GM21423 (cell line): ENCODE measurements around the gene CMTM7.

ENCODE experiments used
- ATAC-seq: cut with Tn5 transposase; IDR thresholded peaks from one replicate; pipeline ENCODE4 v1.9.1; 2021; ENCODE audit warnings: mild to moderate bottlenecking, moderate library complexity; ENCODE audit not compliant: unreplicated experiment

The CMTM7 gene

DNA sequence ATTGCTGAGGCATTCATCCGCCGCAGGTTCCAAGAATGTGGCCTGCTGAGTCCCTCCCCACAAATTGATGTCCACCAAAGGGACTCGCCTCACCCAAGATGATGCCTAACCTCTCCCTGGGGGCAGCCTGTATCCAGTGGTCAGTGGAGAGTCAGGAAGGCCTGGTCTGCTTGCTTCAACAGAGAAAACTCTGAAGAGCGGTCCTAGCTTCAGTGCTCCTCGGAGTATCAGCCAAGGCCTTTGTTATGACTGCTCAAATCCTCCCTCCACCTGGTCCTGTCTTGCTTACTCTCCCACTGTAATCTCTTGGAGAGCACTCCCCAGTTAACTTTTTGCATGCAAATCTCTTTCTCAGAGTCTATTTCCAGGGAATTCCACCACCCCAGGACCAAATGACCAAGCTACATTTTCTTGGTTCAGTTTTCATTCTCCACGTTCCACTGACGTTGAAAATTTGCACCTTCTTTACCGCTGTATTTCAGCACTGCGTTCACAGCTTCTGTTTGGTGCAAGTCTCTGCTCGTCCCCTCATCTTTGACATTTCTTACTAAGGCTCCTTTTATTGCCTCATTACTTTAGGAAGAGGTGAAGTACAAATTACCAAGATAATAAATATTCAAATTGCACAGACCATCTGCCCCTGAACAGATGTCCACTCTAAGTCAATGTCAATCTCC is 22.3 kb downstream of the CMTM7 start:
- ATAC-seq = no peak

DNA sequence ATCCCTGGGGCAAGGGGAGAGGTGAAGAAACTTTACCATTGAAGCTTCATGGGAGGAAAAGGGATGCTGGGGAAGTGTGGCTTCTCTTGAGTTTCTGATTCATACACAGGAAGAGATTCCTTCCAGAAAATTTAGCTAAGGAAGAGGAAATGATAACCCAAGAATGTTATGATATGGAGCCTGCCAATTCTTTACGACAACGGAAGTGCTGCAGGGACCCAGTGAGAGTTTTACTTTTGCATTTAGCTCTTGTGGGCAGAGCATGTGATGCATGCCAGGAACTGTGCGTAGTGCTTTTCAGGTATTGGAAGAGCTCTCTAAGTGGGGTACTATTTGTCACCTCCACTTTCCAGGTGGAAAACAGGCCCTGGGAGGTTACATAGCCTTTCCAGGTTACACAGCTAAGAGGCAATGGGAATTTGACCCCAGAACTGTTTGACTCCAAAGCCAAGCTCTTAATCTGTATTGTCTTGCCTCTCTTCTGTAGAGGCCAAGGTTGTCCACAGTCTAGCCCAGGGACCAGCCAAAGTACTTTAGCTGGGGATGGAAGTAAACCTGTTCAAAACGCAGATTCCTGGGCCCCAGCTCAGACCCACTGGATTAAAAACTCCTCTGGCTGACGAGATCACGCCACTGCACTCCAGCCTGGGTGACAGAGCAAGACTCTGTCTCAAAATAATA is 23.0 kb downstream of the CMTM7 start:
- peak; percentile 53 for ATAC-seq

DNA sequence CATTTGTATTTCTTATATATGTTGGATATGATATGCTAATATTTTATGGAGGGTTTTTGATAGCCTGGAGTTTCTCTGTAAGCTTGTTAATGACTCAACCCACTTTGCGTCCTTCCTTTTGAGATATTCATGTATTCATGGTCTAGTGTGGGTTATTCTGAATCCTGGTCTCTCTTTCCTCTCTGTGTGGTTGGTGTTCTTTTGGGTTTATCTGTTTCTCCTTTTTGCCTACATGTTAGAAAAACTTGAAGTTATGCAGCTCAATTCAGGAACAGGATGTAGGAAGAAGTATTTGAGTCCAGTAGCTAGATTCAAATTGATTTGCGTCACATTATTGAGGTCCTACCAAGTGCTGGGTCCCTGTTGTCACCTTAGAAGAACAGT is 28.1 kb downstream of the CMTM7 start:
- ATAC-seq = no peak

DNA sequence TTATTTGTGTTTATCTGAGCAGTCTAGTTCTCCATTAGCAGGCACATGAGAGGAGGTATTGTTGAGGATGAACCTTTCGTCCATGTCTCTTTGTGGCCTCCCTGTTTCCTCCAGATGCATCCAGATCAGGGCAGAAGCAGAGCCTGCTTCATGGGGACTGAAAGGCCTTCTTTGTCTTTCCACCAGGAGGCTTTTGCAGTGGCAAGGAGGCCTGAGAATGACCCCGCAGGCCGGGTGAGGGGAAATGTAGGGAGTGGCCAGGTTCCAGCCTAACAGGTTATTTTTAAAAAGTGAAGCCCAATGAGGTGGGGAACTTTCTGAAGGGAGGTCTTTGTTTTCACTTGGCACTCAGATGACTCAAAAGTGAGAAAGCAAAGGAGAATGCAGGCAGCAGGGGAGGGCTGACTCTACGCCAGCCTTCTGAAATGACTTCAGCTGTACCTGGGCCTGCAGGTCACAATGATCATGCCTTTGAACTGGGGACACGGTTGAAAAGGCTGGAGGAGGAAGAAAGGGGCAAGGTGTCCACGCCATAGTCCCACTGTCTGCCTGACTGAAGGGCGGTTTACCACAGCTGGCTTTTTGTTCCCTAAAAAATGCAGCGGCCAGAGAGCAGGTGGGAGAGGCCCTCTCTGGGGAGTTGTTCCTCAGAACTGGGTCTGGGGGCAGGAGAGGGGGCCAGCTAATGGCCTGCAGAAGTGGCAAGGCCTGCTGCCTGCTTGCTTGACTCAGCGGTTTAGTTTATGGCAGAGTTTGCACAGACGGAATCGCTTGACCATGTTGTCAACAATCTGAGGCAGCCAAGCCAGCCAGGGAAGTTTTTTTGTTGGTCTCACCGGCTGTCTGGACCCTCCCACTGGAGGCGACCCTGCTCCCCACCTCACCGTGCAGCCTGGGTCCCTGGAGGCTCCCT is 28.7 kb downstream of the CMTM7 start:
- peak; percentile 75 for ATAC-seq

DNA sequence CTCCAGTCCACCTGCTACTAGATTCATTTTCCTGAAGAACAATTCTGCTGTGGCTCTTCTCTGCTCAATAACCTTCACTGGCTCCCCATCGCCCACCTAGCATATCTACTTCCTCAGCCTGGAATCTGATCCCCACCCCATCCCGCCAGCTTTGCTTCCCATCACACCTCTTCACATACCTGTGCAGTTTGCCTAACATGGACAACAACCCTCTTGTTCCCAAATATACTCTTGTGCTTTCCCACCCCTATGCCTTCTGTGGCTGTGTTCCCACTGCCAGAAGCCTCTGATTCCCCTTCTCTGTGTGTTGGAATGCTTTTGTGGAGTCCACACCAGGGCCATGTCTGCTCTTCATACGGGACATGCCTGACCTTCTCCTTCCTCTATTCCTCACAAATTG is 29.5 kb downstream of the CMTM7 start:
- no peak for ATAC-seq

DNA sequence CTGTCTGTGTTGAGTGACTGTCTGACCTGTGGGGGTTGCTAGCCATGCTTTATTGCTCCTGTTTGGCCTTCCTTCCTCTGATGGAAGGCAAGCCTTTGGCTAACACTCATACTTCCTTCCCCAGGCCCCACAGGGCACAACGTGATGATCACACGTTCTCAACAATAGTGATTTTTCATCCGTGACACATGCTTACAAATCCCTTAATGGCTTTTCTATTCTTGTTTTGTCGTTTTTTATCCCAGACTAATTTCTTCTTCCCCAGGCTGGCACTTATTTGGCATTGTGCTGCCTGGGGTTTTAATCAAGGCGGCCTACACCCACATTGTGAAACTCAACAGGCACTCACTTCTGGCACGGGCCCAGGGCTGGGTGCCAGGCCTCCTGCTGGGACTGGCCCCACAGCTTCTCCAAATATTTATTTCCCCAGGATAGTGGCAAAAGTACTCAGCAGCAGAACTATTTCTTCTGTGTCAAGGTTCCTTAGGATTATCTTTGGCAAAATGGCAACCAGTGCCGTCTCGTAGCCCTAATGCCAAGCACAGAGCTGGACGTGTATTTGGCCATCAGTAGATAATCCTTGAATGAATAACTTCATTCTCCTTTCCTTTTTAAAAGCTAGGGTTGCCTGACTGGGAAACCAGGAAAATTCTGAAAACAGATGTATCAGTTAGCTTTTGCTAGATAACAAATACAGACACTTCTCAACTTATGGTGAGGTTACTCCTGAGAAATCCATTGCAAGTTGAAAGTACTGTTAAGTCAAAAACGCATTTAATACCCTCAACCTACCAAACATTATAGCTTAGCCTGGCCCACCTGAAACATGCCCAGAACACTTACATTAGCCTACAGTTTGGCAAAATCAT is 30.6 kb downstream of the CMTM7 start:
- no peak for ATAC-seq

DNA sequence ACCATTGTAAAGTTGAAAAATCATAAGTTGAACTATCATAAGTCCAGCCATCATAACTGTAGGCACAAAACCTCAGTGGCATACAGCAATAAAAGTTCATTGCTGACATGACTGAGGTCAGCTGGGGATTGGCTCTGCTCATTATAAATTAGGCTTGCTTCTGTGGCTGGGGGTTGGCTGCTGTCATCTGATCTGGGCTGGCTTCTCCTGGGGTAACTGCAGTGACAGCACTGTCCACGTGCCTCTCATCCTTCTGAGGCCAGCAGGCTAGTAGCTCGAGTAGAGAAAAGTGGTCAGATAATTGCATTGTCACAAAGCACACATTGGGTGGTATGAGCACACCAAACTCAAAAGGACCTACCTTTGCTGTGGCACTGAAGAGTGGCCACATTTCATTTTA is 31.3 kb downstream of the CMTM7 start:
- no peak for ATAC-seq

DNA sequence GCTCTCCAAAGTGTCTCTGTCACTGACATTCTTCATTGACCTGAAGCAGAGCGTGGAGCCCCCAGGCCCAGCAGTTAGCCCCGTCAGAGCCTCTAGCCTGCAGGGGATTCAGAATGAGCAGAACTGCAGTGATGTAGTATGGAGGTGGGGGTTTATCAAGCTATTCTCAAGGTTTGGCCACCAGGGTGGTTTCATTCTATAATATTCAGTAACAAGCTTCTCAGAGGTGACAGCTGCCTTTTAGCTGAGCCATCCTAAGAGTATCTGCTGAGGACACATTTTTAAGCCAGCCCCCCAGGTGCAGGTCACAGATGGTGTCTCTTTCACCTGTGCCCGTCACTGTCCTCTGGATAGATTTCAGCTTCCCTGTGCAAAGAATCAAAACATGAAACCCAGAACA is 31.9 kb downstream of the CMTM7 start:
- ATAC-seq = peak; percentile 21

DNA sequence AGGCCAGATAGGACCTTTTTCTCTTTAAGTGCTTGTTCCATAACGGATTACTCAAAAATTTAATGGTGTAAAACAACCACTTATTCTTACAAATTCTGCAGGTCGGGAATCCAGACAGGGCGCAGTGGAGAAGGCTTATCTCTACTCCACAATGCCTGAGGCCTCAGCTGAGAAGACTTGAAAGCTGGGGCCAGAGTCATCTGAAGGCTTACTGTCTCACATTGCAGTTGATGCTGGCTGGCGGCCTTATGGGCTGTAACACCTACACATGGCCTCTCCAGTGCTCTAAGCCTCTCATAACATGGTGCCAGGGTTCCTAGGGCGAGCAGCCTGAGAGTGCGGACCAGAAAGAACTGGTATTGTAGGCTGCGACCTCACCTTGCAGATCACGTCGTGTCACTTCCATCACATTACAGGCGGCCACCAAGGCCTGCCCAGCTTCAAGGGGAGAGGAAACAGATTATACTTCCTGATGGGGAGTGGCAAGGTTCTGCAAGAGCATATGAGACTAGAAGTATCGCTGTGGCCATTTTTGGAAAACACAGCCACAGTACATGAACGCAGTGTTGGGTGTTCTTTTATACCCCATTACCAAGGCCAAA is 32.4 kb downstream of the CMTM7 start:
- ATAC-seq = no peak

DNA sequence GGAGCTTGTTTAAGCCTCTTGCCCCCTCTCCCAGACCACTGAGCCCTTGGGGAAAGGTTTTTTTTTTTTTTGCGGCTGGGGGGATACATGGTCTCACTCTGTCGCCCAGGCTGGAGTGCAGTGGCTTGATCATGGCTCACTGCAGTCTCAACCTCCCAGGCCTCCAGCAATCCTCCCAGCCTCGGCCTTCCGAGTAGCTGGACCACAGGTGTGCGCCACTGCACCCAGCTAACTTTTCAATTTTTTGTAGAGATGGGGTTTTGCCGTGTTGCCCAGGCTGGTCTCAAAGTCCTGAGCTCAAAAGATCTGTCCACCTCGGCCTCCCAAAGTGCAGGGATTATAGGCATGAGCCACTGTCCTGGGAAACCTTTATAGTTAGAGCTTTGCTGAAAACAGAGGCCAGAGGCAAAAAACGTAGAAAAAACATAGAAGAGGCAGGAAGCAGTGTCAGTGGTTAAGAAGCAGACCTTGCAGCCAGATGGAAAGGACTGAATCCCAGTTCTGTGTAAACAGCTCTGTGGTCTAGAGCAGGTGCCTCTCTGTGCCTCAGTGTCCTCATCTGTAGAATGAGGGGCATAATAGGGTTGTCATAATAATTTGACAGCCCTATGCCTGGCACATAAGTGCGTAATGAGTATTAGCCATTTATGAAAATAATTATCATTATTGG is 33.1 kb downstream of the CMTM7 start:
- ATAC-seq = no peak

DNA sequence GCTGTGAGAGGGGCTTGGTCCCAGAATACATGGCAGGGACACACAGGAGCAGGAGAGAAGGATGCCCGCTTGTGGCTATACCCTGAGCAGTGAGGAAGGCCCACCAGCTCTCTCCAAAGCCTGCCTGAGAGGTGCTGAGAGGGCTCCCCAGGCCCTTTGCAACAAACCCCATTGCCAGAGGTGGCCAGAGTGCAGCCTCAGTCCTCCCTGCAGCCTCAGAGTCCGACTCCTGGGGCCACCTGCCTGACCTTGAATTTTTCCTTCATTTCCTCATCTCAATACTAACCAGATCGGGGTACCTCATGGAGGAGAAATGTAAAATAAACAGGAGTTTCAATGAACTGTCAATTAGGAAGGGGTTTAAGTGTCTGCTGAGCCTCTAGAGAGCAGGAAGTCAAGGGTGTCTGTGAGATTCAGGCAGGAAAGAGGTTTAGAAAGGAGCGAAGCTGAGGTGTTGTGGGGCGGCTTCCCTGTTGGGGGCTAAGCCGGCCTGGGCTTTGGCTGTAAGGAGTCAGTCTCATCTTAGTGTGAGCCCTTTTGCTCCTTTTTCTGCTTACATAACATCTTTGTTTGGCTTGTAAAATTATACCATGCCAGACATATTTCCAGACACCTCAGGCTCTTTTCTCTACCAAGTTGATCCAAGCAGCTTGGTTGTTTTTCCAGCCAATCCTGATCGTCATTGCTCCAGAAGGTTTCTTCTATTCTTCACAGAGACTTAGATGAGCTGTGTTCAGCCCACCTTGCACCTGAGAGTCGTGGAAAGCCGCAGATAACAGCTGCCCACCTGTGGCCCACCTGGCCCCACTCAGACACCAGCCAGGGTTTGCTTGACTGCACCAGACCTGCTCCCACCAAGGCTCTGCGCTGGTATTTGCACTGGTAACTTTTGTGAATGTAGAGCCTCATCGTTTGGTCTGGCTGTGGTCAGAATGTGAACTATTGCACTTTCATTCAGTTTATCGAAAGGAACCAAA is 36.7 kb downstream of the CMTM7 start:
- ATAC-seq = peak; percentile 71

DNA sequence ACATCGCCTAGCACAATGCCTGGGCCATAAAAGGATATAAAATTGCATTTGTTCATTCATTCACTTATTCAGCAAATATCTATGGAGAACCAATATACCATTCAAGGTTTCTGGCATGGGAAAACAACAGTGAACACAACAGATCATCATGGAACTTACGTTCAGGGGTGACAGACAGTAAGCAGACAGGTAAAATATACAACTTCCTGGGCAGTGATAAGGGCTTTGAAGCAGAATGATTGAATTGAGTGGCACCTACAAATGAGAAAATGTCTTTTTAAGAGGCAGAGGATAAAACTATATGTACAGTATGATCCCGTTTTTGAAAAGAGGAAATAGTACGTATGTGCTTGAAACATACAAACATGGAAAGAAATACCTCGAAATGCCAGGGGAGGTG is 39.2 kb downstream of the CMTM7 start:
- ATAC-seq = no peak

DNA sequence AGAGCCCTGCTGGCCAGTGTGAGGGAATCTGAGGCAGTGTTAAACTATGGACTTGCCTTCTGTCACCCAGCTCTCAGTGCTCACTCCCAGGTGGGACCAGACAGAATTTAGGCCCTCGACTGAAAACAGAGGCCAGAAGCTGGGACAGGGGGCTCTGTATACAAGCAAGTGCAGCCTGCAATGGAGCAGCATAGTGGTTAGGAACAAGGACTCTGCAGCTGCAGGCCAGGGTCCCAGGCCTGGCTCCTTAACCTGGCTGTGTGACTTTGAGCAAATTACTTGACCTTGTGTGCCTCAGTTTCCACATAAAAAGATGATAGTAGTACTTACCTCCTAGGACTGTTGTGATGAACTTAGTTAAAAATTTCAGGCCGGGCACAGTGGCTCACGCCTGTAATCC is 39.8 kb downstream of the CMTM7 start:
- no peak for ATAC-seq

DNA sequence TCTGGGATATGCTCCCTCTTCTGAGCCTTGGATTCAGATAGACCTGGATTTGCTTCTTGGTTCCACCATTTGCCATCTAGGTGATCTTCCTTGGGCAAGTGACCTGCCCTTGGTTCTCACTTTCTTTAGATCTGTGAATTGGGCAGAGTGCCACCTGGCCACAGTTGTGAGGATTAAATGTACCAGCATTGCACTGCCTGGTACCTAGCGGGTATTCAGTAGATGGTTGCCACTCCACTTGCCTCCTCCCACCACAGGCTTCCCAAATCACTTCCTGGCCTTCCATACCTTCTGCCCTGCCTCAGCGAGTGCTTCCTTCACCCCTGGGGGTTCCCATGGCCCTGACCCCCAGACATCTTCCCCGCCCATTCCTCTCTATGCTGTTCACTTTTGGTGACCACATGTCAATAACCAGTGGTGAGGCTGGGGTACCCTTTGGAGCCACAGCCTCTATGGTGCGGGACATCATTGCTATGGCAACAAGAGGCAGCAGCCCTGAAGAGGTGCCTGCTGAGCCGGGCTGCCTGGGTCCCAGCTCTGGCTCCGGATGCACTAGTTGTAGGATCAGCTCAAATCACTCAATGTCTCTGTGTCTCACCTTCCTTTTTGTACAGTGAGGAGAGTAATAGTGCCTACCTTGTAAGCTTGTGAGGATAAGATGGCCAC is 40.5 kb downstream of the CMTM7 start:
- ATAC-seq = no peak

DNA sequence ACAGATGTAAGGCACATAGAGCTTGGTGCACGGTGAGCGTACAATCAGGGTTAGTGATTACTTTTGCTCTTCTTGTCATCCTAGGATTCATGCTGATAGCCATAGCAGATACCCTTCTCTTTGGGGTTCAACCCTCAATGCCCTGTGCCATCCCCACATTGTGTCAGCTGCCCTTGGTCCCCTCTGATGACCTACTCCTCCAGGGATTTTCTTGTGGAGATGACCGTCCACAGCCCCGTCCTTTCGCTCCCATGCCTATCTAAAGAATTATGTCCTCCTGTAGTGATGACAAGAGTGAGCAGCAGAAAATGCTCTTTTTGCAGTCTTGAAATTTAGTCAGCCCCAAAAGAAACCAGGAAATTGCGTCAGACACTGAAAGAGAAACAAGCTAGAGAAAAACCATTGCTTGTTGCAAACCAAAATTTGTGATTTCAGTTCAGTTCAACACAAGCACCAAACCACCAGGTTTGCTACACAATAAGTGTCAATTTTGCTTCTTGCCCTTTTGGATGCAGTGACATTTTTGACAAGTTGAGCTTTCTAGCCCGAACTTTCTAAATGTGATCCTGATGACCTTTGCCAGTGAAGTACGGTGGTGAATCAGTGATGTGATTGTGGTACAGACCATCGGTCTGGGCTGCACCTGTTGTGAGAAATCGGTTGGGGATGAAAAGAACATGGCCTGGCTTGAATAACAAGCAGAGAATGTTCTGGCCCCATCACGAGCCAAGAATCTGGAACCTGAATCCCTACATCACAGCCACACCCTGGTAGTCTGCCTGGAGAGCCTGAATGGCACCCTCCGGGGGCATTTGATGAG is 41.3 kb downstream of the CMTM7 start:
- peak; percentile 37 for ATAC-seq

DNA sequence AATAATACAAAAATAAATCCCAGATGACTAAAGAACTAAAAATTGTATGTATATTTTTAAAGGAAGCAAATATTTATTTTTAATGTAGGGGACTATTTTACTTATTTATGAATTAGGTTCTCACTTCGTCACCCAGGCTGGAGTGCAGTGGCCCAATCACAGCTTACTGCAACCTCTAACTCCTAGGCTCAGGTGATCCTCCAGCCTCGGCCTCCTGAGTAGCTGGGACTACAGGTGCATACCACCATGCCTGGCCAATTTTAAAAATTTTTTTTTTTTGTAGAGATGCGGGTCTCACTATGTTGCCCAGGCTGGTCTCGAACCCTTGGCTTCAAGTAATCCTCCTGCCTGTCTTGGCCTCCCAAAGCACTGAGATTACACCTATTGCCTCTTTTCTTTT is 42.6 kb downstream of the CMTM7 start:
- ATAC-seq = no peak
